Jurkat, Clone E6-1 (cell line): ENCODE measurements around the gene CDH4.
"Not testable (repeated sequence)": the region's sequence is repeated elsewhere in the genome, so short reads cannot be mapped to it uniquely, and the experiment has no call there.

Source experiments
- DNase-seq: peaks from one replicate; pipeline ENCODE4 v3.0.0-alpha.2; 2011; ENCODE audit warnings: low read depth, low spot score
- H3K4me3 ChIP-seq: 2 replicates; pipeline ENCODE4 v1.5.1; 2011; ENCODE audit warnings: mild to moderate bottlenecking, low read length, control low read depth, moderate library complexity

The CDH4 gene

GRCh38 chr20:61983965-61984364, 731.9 kb downstream of the CDH4 start:
- no peak for DNase-seq
- H3K4me3 ChIP-seq: no peak overlapping the region

DNA sequence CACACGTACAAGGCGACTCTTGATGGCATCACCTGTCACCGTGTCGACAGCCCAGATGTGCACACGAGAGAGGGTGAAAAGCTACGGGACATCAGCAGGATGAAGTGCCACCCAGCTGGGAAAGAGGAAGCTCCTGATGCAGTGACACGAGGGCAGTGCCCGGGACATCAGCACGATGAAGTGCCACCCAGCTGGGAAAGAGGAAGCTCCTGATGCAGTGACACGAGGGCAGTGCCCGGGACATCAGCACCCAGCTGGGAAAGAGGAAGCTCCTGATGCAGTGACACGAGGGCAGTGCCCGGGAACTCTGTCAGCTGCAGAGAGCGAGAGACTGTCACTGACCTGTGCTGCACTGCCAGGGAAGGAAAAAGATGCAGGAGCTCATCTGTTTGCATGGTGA, 732.4 kb downstream of the CDH4 start:
- not testable (repeated sequence) for H3K4me3 ChIP-seq, DNase-seq

DNA sequence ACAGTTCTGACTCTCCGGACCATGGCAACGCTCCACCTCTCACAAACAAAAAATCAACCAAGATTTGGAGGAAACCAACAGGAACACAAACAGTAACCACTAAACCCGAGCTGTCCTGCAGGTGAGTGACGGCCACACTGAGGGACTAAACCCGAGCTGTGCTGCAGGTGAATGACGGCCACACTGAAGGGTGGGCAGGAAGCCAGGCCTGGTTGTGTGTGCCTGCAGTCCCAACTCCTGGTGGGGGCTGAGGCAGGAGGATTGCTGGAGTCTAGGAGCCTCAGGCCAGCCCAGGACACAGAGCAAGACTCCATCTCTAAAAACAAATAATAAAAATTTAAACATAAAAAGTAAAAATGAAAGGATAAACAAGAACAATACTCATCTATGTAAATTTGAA, 733.0 kb downstream of the CDH4 start:
- H3K4me3 ChIP-seq: no peak overlapping the region
- no peak for DNase-seq

GRCh38 chr20:61986762-61987321, 734.8 kb downstream of the CDH4 start:
- H3K4me3 ChIP-seq: no peak overlapping the region
- DNase-seq: no peak

DNA sequence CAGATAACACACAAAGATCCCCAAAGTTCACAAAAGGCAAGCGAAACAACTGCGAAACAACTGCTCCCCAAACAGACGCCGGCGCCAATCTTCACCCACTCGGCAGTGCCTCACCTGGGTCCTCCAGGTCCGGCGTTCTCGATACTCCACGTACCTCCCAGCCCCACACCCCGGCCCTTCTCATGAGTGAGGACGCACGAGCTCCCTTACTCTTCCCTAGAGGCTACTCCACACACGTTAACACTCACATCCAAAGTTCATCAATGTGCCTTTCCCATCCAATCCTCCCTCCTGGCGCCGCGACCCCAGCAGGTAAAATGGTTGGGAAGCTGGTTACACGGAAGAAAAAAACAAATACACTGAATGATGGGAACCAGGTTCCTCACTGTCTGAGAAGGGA, 736.6 kb downstream of the CDH4 start:
- H3K4me3 ChIP-seq: no peak overlapping the region
- no peak for DNase-seq

DNA sequence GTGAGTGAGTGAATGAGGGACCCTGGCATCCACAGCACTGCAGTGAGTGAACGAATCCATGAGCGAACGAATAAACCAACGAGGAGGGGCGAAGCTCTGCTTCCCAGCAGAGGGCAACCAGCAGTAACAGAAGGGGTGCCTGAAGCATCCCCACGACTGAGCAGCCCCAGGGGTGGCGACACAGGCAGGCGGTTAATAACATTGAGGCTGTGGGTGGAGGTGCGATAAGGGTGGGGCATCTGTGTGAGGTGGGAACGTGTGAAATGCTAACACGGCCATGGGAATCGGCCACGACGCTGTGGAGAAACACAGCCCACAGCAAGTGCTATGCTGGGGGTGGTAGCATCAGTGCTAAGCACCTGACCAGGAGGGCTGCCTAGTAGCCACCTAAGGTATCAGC, 737.7 kb downstream of the CDH4 start:
- DNase-seq: no peak
- H3K4me3 ChIP-seq: no peak overlapping the region
